Endometrial microvascular endothelial cells (primary cell): ENCODE results near the gene SPIRE2. TPM values are rescaled to one million over a fixed set of nuclear protein-coding genes. Genes with fewer than 3 reads are reported as not detected.

Experiments
- in situ Hi-C: cut with HindIII; loops from 2 replicates; pipeline ENCODE4 v1.10.0; 2017; ENCODE audit warnings: low sequenced_read_pairs, low pct_unique_long_range_greater_than_20kb; ENCODE audit errors: inconsistent ontology term
- total RNA-seq: library from RNA; depleted of rRNA; stranded (reverse); fragments of >200 nt; gene quantifications from one replicate; pipeline ENCODE4 v1.2.3, GENCODE V29; 2015; ENCODE audit errors: inconsistent ontology term

The SPIRE2 gene
- total RNA-seq, 1 donor from 2014 or later: 0.19 TPM

GRCh38 chr16:89881368-89881730 lies 53.1 kb downstream of the SPIRE2 start:
- in situ Hi-C loops: no loop called here

- in situ Hi-C loops: no loop called here
Observed at GRCh38 chr16:89883346-89884040, 55.2 kb downstream of the SPIRE2 start.

DNA sequence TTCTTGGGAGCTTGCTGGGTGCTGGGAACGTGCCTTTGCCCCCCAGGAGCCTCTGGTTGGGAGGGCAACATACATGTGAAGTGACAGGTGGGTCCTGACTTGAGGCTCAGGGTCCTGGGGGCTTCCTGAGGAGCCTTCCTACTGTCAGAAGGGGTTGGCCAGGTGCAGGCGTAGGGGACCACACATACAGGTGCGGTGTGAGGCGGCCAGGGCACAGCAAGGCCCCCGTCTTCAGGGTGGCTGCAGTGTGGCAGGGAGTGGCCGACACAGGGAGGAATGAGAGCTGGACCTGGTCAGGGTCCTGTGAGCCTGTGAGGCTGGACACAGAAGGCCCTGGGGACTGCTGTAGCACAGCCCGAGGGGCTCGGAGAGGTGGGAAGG lies 55.8 kb downstream of the SPIRE2 start:
- in situ Hi-C loops: no loop called here

DNA sequence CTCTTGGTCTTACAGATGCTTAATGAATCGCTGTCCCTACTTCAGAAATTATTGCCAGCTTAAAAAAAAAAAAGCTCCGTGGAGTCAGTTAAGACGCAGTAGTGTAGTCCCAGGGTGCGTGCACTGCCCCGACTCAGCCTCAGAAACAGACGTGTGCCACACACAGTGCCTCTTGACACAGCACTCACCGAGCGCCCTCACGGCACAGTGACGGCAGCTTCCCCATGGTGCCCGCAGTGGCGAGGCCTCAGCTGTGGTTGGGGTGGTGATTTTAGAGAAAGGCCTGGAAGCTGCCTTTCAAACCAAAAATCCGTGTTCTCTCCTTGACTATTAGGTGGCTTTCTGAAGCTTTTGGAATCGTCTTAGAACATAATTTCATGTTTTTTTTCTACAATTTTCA lies 59.0 kb downstream of the SPIRE2 start:
- in situ Hi-C loops: no loop called here

DNA sequence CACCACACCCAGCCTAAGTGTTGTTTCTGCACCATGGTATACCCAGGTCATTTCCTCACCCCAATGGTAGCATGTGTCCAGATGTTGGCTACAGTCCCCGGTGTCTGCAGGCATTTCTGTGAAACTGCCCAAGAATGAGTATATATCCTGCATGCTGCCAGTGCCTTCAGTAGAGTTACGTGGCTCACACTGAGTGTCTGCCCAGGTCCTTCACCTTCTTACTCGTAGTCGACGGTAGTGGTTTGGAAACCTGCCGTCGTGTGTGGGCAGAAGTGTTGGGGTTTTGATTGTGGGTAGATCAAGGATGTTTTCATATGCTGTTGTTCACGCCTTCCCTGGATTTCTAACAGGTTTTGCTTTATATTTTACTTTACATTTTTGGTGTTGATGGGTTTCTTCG lies 61.9 kb downstream of the SPIRE2 start:
- in situ Hi-C loops: no loop called here

GRCh38 chr16:89890886-89891657 lies 62.8 kb downstream of the SPIRE2 start:
- in situ Hi-C loops: no loop called here

- in situ Hi-C loops: no loop called here
Observed at GRCh38 chr16:89892055-89892630, 63.9 kb downstream of the SPIRE2 start.

DNA sequence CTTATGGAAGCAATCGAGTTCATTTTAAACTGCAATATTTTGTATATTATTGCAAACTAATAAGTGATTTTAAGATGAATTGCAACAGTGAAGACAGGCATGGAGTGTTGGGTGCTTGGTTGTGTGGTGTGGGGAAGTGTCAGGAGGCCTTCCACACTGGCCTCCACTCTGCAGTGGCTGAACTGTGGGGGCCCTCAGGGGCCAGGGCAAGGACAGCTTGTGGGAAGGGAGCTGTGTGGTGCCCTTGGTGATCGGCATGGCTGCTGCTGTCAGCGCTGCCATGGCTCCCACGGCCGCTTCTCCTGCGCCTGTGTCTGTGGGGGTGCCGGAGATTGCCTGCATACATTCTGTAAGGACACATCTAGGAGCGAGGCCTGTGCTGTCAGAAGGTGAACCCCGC lies 64.4 kb downstream of the SPIRE2 start:
- in situ Hi-C loops: no loop called here

DNA sequence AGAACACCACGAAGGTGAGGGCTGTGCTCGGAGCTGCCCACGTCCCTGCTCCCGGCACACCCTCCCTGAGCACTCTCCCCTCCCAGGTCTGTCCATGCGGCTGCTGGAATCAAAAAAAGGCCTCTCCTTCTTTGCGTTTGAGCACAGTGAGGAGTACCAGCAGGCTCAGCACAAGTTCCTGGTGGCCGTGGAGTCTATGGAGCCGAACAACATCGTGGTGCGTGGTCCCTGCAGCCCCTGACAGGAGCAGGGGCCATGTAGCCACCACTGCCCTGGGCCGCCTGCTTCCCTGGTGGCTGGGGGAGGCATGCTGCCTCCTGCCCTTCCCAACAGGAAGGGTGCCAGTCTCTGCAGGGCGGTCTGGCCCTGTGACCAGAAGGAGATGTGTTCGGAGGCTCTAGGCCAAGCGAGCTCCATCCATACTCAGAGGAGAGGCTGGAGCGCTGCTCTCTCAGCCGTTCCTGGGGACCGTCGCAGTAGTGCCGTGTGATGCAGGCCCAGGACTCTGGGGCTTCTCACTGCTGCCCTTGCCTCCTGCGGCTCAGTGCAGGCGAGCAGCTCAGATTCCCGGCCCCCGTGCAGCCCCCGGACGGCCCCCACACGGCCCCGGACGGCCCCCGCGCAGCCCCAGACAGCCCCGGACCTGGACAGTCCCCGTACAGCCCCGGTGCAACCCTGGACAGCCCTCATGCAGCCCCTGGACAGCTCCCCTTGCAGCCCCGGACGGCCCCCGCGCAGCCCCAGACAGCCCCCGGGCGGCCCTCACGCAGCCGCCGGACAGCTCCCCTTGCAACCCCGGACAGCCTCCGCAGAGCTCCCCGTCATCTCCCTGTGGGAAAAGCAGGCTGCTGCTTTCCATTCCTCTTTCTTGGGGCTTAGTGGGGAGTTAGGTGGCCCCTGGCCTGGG lies 65.6 kb downstream of the SPIRE2 start:
- in situ Hi-C loops: no loop called here

DNA sequence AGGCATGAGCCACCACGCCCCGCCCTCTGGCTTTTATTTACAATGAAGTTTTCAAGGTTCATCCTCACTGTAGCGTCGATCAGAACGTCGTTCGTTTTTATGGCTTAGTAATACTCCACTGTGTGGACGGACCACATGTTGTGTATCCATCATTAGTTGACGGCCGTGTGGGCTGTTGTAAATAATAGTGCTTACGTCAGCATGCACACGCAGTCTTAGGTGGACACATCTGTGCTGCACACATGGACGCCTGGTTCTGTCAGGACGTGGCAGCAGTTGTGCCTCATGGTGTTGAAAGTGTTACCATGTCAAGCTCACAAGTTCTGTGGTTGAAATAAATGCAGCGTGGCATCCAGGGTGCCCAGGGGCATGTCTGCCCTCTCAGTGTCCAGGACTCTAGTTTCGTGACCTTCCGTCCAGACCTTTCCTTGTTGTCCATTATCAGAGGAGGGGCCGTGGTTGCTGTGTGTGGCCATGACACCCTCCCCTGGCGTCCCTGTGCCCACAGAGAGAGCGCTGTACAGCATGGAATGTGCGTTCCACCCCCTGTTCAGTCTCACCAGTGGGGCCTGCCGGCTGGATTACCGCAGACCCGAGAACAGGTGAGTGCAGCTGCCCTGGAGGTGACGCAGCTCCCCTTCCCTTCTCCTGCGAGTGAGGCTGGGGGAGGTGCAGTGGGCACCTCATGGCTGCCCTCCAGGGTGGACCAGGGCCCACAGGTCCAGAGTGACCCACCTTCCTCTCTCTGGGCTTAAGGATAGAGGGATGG lies 67.4 kb downstream of the SPIRE2 start:
- in situ Hi-C loops: no loop called here

GRCh38 chr16:89897204-89897603 lies 68.9 kb downstream of the SPIRE2 start:
- in situ Hi-C loops: no loop called here

DNA sequence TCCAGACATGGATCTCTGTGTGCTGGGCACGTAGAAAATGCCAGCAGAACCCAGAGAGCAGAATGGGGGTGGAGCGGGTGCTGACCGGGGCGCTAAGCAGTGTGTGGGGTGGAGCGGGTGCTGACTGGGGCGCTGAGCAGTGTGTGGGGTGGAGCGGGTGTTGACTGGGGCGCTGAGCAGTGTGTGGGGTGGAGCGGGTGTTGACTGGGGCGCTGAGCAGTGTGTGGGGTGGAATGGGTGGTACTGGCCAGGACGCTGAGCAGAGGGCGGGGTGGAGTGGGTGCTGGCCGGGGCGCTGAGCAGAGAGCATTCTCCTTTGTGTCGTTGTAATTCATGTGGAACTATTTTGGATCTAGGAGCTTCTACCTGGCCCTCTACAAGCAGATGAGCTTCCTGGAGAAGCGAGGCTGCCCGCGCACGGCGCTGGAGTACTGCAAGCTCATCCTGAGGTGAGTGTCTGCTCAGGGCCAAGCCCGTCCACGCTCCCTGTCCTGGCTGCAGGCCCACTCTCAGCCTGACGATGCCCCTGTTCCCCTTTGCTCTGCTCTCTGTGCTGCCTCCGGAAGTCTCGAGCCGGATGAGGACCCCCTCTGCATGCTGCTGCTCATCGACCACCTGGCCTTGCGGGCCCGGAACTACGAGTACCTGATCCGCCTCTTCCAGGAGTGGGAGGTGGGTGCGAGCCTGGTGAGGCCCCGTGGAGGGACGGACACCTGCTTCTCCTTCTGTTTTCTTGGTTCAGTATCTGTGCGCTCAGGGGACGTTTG lies 70.1 kb downstream of the SPIRE2 start:
- in situ Hi-C loops: no loop called here

- in situ Hi-C loops: no loop called here
Observed at GRCh38 chr16:89899879-89900481, 71.7 kb downstream of the SPIRE2 start.

DNA sequence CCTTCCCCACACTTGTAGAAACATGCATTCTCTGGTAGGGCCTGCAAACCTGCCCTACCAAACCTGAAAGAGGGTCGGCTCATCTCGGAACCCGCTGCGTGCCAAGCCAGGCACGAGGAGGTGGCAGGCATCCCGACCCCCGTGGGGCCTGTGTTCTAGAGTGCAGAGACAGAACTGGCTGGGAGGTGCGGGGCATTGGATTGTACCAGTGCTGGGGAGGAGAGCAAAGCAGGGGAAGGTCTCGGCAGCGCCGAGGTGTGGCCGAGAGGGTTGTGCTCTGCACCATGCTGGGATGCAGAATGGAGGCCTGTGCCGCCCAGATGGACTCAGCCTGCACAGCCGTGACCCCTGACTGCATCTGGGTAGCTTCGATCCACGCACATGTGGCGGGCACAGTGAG lies 72.6 kb downstream of the SPIRE2 start:
- in situ Hi-C loops: no loop called here

GRCh38 chr16:89902980-89903379 lies 74.7 kb downstream of the SPIRE2 start:
- in situ Hi-C loops: no loop called here

DNA sequence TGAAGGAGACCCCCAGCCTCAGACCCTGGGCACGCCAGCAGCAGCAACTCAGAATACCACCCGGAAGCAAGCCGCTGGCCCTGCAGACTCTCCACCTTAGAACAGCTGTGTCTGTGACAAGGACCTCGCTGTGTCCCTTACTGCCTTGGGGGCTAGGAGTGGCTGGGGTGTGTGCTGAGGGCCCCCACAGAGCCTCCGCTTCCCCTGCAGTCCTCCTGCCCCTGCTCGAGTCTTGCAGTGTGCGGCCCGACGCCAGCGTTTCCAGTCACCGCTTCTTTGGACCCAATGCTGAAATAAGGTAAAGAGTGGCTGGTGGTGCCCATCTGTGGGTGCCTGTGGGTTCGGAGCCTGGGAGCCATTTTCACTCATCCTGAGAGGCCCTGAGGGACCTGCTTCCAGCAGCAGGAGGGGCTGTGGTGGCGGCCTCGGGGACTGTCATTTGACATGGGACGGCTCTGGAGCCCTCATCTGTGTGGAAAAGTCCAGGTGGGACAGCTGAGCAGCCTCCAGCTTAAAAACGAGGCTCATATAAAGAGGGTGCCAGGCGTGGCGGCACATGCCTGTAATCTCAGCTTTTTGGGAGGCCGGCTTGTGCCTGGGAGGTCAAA lies 75.7 kb downstream of the SPIRE2 start:
- in situ Hi-C loops: no loop called here
